GM12873 (cell line): Measurements from ENCODE around the gene LYRM2.

Experiments used
- CTCF ChIP-seq: IDR thresholded peaks from 2 replicates; pipeline ENCODE4 v1.5.1; 2012; ENCODE audit warnings: low read depth, mild to moderate bottlenecking, moderate library complexity, low read length, control low read depth; ENCODE audit not compliant: insufficient read depth; ENCODE audit errors: missing control alignments

The LYRM2 gene

GRCh38 chr6:89679215-89680120 is 40.9 kb upstream of the LYRM2 start:
- no peak for TF ChIP-seq CTCF

GRCh38 chr6:89678531-89678930 is 40.0 kb upstream of the LYRM2 start:
- no peak for TF ChIP-seq CTCF

- no peak for TF ChIP-seq CTCF
Observed at GRCh38 chr6:89675949-89676748, 37.6 kb upstream of the LYRM2 start.

- TF ChIP-seq CTCF = no peak
Observed at GRCh38 chr6:89670935-89671565, 32.5 kb upstream of the LYRM2 start.

- no peak for TF ChIP-seq CTCF
Observed at GRCh38 chr6:89669002-89669401, 30.5 kb upstream of the LYRM2 start.

- no peak for TF ChIP-seq CTCF
Observed at GRCh38 chr6:89667872-89668556, 29.5 kb upstream of the LYRM2 start.
